Adrenal gland (tissue), 12 donors: Measurements from ENCODE around the gene MRNIP. TPM values are rescaled to one million over a fixed set of nuclear protein-coding genes. Genes with fewer than 3 reads are reported as not detected.

ENCODE experiments used
- DNase-seq, 7 donors: peaks; one replicate each; pipeline ENCODE4 v3.0.0-alpha.2; 2019 to 2020
- H3K27ac ChIP-seq, 5 donors: fragments of 200-600 bp; sonication (generic) in 4 of 5; 1 replicate in 3 of 5; 2 replicates in 2 of 5; pipeline versions ENCODE4 v1.5.1 to v1.8.0; 2016 to 2020; ENCODE audit warnings: mild to moderate bottlenecking in 1 of 5
- H3K27me3 ChIP-seq: fragments of 200-600 bp; 2 replicates; pipeline ENCODE4 v1.8.0; 2021
- H3K36me3 ChIP-seq, 2 donors: fragments of 200-600 bp; replicated peaks in 1 of 2; 1 replicate in 1 of 2; 2 replicates in 1 of 2; pipeline versions ENCODE4 v1.5.1 to v1.8.0; 2018 to 2022
- H3K4me1 ChIP-seq, 2 donors: fragments of 200-600 bp; replicated peaks in 1 of 2; 1 replicate in 1 of 2; 2 replicates in 1 of 2; pipeline versions ENCODE4 v1.5.1 to v1.8.0; 2018 to 2021
- H3K4me3 ChIP-seq, 4 donors: fragments of 200-600 bp; sonication (generic) in 3 of 4; one replicate each; pipeline ENCODE4 v1.5.1; 2016 to 2018
- H3K9me3 ChIP-seq, 3 donors: fragments of 200-600 bp; sonication (generic) in 1 of 3; replicated peaks in 1 of 3; 1 replicate in 2 of 3; 2 replicates in 1 of 3; pipeline versions ENCODE4 v1.5.1 to v1.8.0; 2016 to 2021
- CTCF ChIP-seq, 6 experiments: fragments of 450-650 bp in 4 of 6; fragments of 200-600 bp in 2 of 6; sonication (generic) in 1 of 6; IDR thresholded peaks; 1 replicate in 5 of 6; 2 replicates in 1 of 6; pipeline versions ENCODE4 v1.5.1 to v1.8.0; 2016 to 2021; ENCODE audit warnings: antibody characterized with exemption in 6 of 6, mild to moderate bottlenecking in 2 of 6, moderate library complexity in 1 of 6
- POLR2A ChIP-seq, 2 donors: fragments of 450-650 bp; IDR thresholded peaks; one replicate each; pipeline ENCODE4 v1.6.1; 2017; ENCODE audit warnings: antibody characterized with exemption in 2 of 2, mild to moderate bottlenecking in 2 of 2, moderate library complexity in 1 of 2
- WGBS, 4 donors: extraction: QIAGEN DNeasy Blood & Tissue Kit in 2 of 4; methylation state at CpG; one replicate each; pipeline versions ENCODE4 v1.1.5 to v1.1.7; 2013 to 2017; 5-methylcytosine and 5-hydroxymethylcytosine counted together
- intact Hi-C, 2 donors: fragments of 100-400 bp; cut with DNase I; formaldehyde crosslinking; loops; one replicate each; pipeline versions ENCODE4 v1.14.1 to v1.15.0; 2022 to 2023
- polyA plus RNA-seq, 3 donors: library from polyadenylated mRNA; stranded (reverse); fragments of 200-250 nt in 2 of 3; fragments of 350-450 nt in 1 of 3; fragmentation: Illumina TruSeq in 1 of 3; extraction: RNeasy Lipid Tissue Mini Kit (QIAGEN cat#74804) in 1 of 3; gene quantifications; one replicate each; pipeline ENCODE4 v1.2.3, GENCODE V29; 2013 to 2014
- total RNA-seq, 9 donors: library from RNA; depleted of rRNA in 4 of 9; stranded (reverse); fragments of >200 nt in 4 of 9; fragments of 120-200 nt in 1 of 9; fragmentation: NEBNext Ultra II Directional in 1 of 9; extraction: Animal tissue kit (Norgen Biotek cat#: 25700) in 1 of 9; gene quantifications; one replicate each; pipeline versions ENCODE4 v1.1.0 to v1.2.4, GENCODE V29; 2013 to 2023
- donor health status: healthy with polysubstance abuse.
- donor health status: Bipolar disorder and iron deficiency.
- donor health status: DM: yes; HTN: yes; CAD: no.
- donor health status: DM: no; HTN: no; CAD: no.
- donor health status: DM: no; HTN: no; CAD: no.
- donor health status: DM: yes; HTN: yes; CAD: no.

Gene MRNIP
- total and polyA plus RNA-seq, 12 donors, result 12.3 to 129 (median 32.2) TPM

GRCh38 chr5:179883163-179883562 lies 24.5 kb upstream of the MRNIP start:
- intact Hi-C loops, result no loop called here
- TF ChIP-seq CTCF (IDR thresholded peaks at IDR 0.05) (no peak), POLR2A (IDR thresholded peaks at IDR 0.05) (no peak)
- WGBS, 4 donors, result 97 to 99% (median 98%) methylated on average over 3 of the region's 3 CpGs
- Histone ChIP-seq H3K9me3 (peaks cover 0 to 12% (median 0%) of the 10 kb centered on the region in 3 donors), H3K27me3 (no peaks in the 10 kb centered on the region), H3K4me3 (no peak overlapping the region), H3K4me1 (no peaks in the 10 kb centered on the region), H3K27ac (no peak overlapping the region), H3K36me3 (peaks cover 0 to 42% of the 10 kb centered on the region in 2 donors)
- no peak for DNase-seq

GRCh38 chr5:179882338-179882737 lies 23.7 kb upstream of the MRNIP start:
- DNase-seq, result no peak
- H3K4me1 ChIP-seq, result no peaks in the 10 kb centered on the region
- TF ChIP-seq CTCF (IDR thresholded peaks at IDR 0.05) (no peak), POLR2A (IDR thresholded peaks at IDR 0.05) (no peak)
- H3K9me3 ChIP-seq, result peaks cover 0 to 12% (median 0%) of the 10 kb centered on the region in 3 donors
- no peak overlapping the region for H3K4me3 ChIP-seq
- no peak overlapping the region for H3K27ac ChIP-seq
- intact Hi-C loops, result no loop called here
- 85 to 99% (median 87%) methylated on average over 4 of the region's 4 CpGs for WGBS, 4 donors
- peaks cover 0 to 40% of the 10 kb centered on the region in 2 donors for H3K36me3 ChIP-seq
- H3K27me3 ChIP-seq, result no peaks in the 10 kb centered on the region

GRCh38 chr5:179880848-179881590 lies 22.4 kb upstream of the MRNIP start:
- 90 to 97% (median 95%) methylated on average over 11 to 25 of the region's 25 CpGs for WGBS, 4 donors
- no peak for DNase-seq
- Histone ChIP-seq H3K4me1 (no peaks in the 10 kb centered on the region), H3K27me3 (no peaks in the 10 kb centered on the region), H3K4me3 (no peak overlapping the region), H3K36me3 (peaks cover 0 to 48% of the 10 kb centered on the region in 2 donors), H3K9me3 (peaks cover 0 to 12% (median 0%) of the 10 kb centered on the region in 3 donors), H3K27ac (no peak overlapping the region)
- intact Hi-C loops, result no loop called here
- no peak for TF ChIP-seq POLR2A (IDR thresholded peaks at IDR 0.05)

- intact Hi-C loops, result no loop called here
Observed at GRCh38 chr5:179880066-179880650, 21.5 kb upstream of the MRNIP start.

GRCh38 chr5:179879690-179880010 lies 21.0 kb upstream of the MRNIP start:
- 94 to 98% (median 95%) methylated on average over 9 to 13 of the region's 13 CpGs for WGBS, 4 donors
- TF ChIP-seq CTCF (IDR thresholded peaks at IDR 0.05) (no peak), POLR2A (IDR thresholded peaks at IDR 0.05) (no peak)
- peaks cover 0 to 52% of the 10 kb centered on the region in 2 donors for H3K36me3 ChIP-seq

More at GRCh38 chr5:179880066-179880650, 21.5 kb upstream of the MRNIP start:
- no peak for DNase-seq
- Histone ChIP-seq H3K27me3 (no peaks in the 10 kb centered on the region), H3K36me3 (peaks cover 0 to 52% of the 10 kb centered on the region in 2 donors), H3K27ac (no peak overlapping the region), H3K4me3 (no peak overlapping the region), H3K9me3 (peaks cover 0 to 12% (median 0%) of the 10 kb centered on the region in 3 donors), H3K4me1 (no peaks in the 10 kb centered on the region)
- no peak for TF ChIP-seq POLR2A (IDR thresholded peaks at IDR 0.05)
- WGBS, 4 donors, result 90 to 98% (median 94%) methylated on average over 4 to 12 of the region's 12 CpGs

More at GRCh38 chr5:179879690-179880010, 21.0 kb upstream of the MRNIP start:
- Histone ChIP-seq H3K4me3 (no peak overlapping the region), H3K9me3 (peaks cover 0 to 12% (median 0%) of the 10 kb centered on the region in 3 donors), H3K27me3 (no peaks in the 10 kb centered on the region), H3K4me1 (no peaks in the 10 kb centered on the region), H3K27ac (no peak overlapping the region)
- no peak for DNase-seq
- intact Hi-C loops, result no loop called here
